Activated naive CD4-positive, alpha-beta T cell treated with Interleukin-2 at 50 U/mL for 16 hours (primary cell): Measurements from ENCODE around the gene CDCA4.

ENCODE experiments used
- DNase-seq: peaks from one replicate; pipeline ENCODE4 v3.0.0-alpha.2; 2020

The CDCA4 gene

DNA sequence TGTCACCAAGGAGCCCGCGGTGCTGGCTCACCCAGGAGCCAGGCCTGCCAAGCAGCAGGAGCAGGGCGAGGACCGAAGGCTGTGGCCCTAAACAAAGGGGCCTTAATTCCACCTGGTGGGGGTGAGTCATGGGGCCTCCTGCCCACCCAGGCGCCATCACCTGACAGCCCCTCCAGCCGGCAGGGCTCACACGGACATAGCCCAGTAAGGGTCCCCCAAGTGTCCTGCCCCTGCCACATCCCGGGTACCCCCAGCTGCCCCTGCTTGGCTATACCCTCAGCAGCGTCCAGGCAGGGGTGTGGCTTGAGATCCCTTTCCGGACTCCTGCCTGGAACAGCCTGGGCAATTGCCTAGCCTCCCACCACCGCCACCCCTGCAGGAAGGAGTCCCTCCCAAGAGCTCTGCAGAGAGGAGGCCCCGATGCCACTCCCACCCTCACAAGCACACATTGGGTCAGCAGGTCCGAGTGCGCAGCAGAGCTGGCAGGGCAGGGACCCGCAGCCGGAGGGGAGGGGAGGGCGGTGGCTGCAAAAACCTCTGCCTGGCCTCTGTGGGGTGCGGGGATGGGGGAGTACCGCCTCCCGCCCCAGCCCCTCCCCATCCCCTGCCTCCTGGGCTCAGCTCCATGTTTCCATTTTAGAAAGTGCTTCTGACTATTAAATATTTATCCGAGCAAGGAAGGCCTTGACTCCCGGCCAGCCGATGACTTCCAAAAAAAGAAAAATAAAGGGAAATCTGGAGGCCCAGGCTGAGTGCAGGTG is 47.3 kb downstream of the CDCA4 start:
- DNase-seq = no peak

DNA sequence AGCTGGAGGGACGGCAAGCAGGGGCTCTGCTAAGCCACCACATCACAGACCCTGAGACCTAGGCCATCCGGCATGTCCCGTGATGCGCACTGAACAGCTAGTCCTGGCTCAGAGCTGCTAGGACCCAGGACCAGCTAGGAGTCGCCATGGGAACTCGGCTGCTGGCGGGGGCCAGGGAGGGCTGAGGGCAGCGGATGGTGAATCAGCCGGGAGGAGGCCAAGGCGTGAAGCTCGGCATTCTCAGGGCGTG is 47.8 kb downstream of the CDCA4 start:
- no peak for DNase-seq

DNA sequence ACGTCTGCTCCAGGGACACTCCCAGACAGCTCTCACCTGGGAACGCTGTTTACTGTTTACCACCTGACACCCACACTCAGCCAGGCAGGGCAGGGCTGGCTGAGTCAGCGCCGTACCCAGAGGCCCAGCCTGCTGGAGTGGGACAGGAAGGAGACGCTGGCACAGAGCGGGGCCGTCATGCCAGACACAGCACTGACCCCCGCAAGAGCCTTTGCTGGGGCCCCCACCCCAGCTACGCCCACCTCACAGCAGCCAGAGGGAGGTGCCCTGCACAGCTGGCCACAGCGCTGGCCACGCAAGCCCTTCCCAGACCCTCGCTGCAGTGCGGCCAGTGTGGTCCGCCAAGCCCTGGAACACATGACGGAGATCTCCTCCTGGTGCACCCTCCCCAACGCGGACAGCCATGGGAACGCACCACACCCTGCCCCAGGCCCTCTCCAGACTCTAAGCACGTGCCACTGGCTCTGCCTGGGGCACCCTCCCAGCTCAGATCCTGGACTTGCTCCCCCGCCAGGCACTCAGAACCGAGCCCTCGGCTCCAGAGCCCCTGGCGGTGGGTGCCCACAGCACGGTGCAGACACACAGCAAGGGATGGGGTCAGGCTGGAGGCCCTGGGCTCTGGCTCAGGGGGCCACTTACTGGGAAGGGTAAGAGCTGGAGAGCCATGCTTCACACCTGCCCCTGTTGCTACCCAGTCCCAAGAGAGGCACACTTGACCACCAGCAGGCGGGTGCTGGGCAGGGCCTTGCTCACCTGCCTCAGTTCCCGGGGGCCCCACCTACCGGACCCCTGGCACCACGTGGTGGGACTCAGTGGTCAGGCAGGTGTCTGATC is 48.4 kb downstream of the CDCA4 start:
- DNase-seq = no peak

GRCh38 chr14:104971447-104972240 is 49.2 kb downstream of the CDCA4 start:
- no peak for DNase-seq

DNA sequence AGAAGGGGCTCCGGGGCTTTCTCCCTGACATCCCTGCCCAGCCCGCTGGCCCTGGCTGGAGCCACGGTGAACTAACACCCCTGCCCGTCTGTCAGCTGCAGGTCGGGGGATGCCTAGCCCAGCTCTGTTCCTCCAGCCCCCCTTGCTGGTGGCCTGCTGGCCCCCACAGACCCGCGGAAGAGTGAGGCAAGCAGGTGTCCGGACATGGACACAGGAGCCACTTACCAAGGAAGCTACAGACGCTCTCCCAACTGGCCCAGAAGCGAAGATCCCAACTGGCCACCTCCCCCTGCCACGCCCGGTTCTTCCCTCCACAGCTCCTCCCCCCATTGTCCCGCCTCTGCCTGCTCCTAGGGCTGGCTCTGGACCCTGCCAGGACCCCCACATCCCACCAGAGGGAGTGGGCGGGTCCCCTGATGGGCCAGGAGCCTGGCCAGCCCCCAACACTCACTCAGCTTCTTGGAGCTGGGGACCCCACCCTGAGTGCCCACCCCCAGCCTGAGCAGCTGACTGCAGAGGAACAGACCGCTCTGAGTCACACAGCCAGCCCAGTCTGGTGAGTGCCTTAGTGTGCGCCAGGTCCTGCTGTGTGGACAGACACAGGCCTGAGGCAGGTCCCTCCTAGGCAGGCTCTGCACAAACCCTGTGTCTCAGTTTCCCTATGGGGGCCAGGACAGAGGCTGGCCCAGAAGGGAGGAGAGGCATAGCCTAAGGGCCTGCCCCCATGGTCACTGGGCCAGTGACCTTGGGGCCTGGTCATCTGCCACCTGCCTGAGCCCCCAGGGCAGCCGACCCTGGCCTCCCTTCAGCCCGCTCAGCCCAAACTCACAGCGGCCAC is 50.4 kb downstream of the CDCA4 start:
- no peak for DNase-seq

DNA sequence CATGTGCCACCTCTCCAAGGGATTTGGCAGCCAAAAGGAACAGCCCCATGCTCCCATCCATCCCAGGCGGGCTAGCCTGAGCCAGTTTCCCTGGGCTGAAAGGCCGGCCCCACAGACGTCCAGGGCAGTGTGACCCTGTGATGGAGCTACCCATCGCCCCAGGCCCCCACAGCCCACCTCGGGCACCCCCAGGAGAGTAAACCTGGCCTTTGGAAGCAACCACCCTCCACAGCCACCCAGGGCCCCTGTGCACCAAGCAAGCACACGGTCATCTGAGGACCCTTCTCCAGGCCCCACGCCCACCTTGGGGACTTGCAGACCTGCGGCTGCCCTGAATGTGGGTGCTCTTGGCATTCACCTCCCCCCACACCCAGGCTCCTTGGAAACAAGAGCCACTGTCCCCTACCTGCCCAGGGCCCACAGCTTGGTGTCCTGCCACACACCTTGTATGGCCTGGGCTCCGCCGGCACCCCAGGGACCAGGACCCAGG is 51.1 kb downstream of the CDCA4 start:
- no peak for DNase-seq

GRCh38 chr14:104968541-104969401 is 52.1 kb downstream of the CDCA4 start:
- no peak for DNase-seq

GRCh38 chr14:104968153-104968527 is 52.7 kb downstream of the CDCA4 start:
- no peak for DNase-seq

- no peak for DNase-seq
Observed at GRCh38 chr14:104967386-104968152, 53.3 kb downstream of the CDCA4 start.

- DNase-seq = no peak
Observed at GRCh38 chr14:104966981-104967385, 53.9 kb downstream of the CDCA4 start.

GRCh38 chr14:104966261-104966865 is 54.5 kb downstream of the CDCA4 start:
- DNase-seq = no peak

DNA sequence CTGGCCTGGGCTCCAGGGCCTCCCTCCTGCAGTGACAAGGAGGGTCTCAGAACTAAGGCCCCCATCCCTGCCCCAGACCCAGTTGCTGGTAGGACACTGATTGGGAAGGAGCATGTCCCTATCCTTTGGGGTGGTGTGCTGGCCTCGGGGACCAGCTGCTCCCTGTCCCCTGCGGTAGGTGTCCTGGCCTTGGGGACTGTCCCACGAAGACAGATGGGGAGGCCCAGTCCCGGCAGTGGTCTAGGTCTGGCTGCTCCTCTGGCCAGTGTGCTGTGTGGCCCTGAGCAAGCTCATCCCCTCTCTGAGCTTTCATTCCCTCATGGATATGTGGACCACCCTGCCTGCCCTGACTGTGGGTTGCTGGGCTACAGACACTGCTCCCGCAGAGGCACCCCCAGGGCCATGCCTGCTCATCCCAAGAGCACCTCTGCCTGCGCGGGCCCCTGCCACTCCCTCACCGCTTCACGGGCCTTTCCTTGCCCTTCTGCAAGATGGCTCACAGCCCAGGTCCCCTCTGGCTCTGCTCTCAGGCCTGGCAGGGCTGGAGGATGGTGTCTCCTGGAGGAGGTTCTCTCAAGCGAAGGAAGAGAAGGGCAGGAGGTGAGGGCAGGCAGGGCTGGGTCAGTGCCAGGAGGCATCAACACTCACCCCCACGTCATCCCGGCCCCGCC is 55.2 kb downstream of the CDCA4 start:
- DNase-seq = no peak

- DNase-seq = no peak
Observed at GRCh38 chr14:104964546-104964945, 56.3 kb downstream of the CDCA4 start.
